ENCODE measurements around the gene ETFA. TPM values are rescaled to one million over a fixed set of nuclear protein-coding genes. Genes with fewer than 3 reads are reported as not detected.
A peak's percentile ranks its signal among the peaks of the same experiment; 100 is the strongest.

ETFA gene
- polyA plus RNA-seq, 2 of the 4 experiments (the other 2 are of a cell fraction): 243 to 412 TPM

GRCh38 chr15:76192715-76193114 lies 118.6 kb downstream of the ETFA start:
- no peak for FAIRE-seq
- no peak for ATAC-seq
- H3K4me2 ChIP-seq: no peak overlapping the region
- H3K9me3 ChIP-seq: no peaks in the 10 kb centered on the region
- 86% methylated on average over 8 of the region's 8 CpGs for WGBS (ENCODE audit: missing lambda C conversion rate)
- POLR2A ChIA-PET: interaction anchor here (2.3 kb wide), 1 partner anchor 143 kb away, joined by 6 read pairs; no protein-coding TSS in a partner anchor
- DNase-seq (ENCODE audit: low read depth in 1 of 2, low spot score in 1 of 2): no peak
- no peak overlapping the region for H3K27ac ChIP-seq
- H3K4me3 ChIP-seq: no peak overlapping the region
- TF ChIP-seq EHF (CRISPR knock-in tag; IDR thresholded peaks at IDR 0.05) (no peak), BHLHE40 (IDR thresholded peaks at IDR 0.05; ENCODE audit: low read depth, low read length) (no peak), CHD2 (IDR thresholded peaks at IDR 0.05; ENCODE audit: low read length, partially characterized antibody) (no peak), CTCF (IDR thresholded peaks at IDR 0.05) (no peak), BCL3 (IDR thresholded peaks at IDR 0.05) (no peak), HES2 (IDR thresholded peaks at IDR 0.05) (no peak), FOSB (CRISPR knock-in tag; IDR thresholded peaks at IDR 0.05) (no peak), POLR2A (IDR thresholded peaks at IDR 0.05; ENCODE audit: low read length) (no peak)
- peaks cover 32% of the 10 kb centered on the region for H3K4me1 ChIP-seq
- CTCF ChIA-PET: interaction anchor here (0.7 to 6.3 kb wide), 14 partner anchors 11 to 682 kb away, joined by 3 to 115 read pairs (median 6); no protein-coding TSS in a partner anchor

GRCh38 chr15:76191539-76192244 lies 119.6 kb downstream of the ETFA start:
- POLR2A ChIA-PET: interaction anchor here (2.3 kb wide), 1 partner anchor 144 kb away, joined by 6 read pairs; no protein-coding TSS in a partner anchor
- H3K4me2 ChIP-seq: no peak overlapping the region

GRCh38 chr15:76190751-76191538 lies 120.3 kb downstream of the ETFA start:
- POLR2A ChIA-PET: no interaction called here
- DNase-seq (ENCODE audit: low read depth in 1 of 2, low spot score in 1 of 2): peak; percentile 83 to 98
- Histone ChIP-seq H3K4me1 (peaks cover 15% of the 10 kb centered on the region), H3K4me2 (peak overlapping the region; percentile 69), H3K9me3 (no peaks in the 10 kb centered on the region), H3K27ac (peak overlapping the region; percentile 22 to 60; a peak in 4 of 6 replicates), H3K4me3 (peak overlapping the region; percentile 18; the same call in 1 of the 3 replicates)
- CTCF ChIA-PET: interaction anchor here (0.6 to 6.3 kb wide), 65 partner anchors 9 to 713 kb away, joined by 3 to 115 read pairs (median 5); partner anchors contain the start of gene ISL2
- peak; percentile 84 to 93 for ATAC-seq
- 17% methylated on average over 34 of the region's 34 CpGs for WGBS (ENCODE audit: missing lambda C conversion rate)
- peak; percentile 97 for TF ChIP-seq CTCF (IDR thresholded peaks at IDR 0.05)
- TF ChIP-seq SMC3 (IDR thresholded peaks at IDR 0.05): peak; percentile 92
- TF ChIP-seq RAD21 (conservative IDR thresholded peaks at IDR 0.05 in 1 of 2, IDR thresholded peaks at IDR 0.05 in 1 of 2): peak; percentile 97 to 98
- peak; percentile 56; the same call in 1 of the 2 replicates for TF ChIP-seq MAX (IDR thresholded peaks at IDR 0.05)
- no peak for TF ChIP-seq PHF8 (IDR thresholded peaks at IDR 0.05; ENCODE audit: borderline replicate concordance, low read depth)
- TF ChIP-seq NPAS2 (CRISPR knock-in tag; IDR thresholded peaks at IDR 0.05; ENCODE audit: borderline replicate concordance): no peak
- no peak for TF ChIP-seq BHLHE40 (IDR thresholded peaks at IDR 0.05; ENCODE audit: low read depth, low read length)
- TF ChIP-seq RARB (CRISPR knock-in tag; IDR thresholded peaks at IDR 0.05): no peak
- no peak for TF ChIP-seq NFE2L2 (conservative IDR thresholded peaks at IDR 0.05; ENCODE audit: low read length)
- TF ChIP-seq HEYL (CRISPR knock-in tag; IDR thresholded peaks at IDR 0.05): no peak
- no peak for TF ChIP-seq BCL3 (IDR thresholded peaks at IDR 0.05)
- no peak for TF ChIP-seq POLR2AphosphoS2 (conservative IDR thresholded peaks at IDR 0.05; ENCODE audit: low read length)
- FAIRE-seq: peak; percentile 82

More at GRCh38 chr15:76191539-76192244, 119.6 kb downstream of the ETFA start:
- DNase-seq (ENCODE audit: low read depth in 1 of 2, low spot score in 1 of 2) (no peak), ATAC-seq (no peak), FAIRE-seq (no peak)
- Histone ChIP-seq H3K4me3 (no peak overlapping the region), H3K9me3 (no peaks in the 10 kb centered on the region), H3K4me1 (peaks cover 22% of the 10 kb centered on the region), H3K27ac (peak overlapping the region; percentile 20 to 60; a peak in 4 of 6 replicates)
- TF ChIP-seq CHD2 (IDR thresholded peaks at IDR 0.05; ENCODE audit: low read length, partially characterized antibody) (no peak), HOXA7 (CRISPR knock-in tag; IDR thresholded peaks at IDR 0.05) (no peak)
- CTCF ChIA-PET: interaction anchor here (0.5 to 6.3 kb wide), 57 partner anchors 8 to 712 kb away, joined by 3 to 115 read pairs (median 5); partner anchors contain the start of gene ISL2
- WGBS (ENCODE audit: missing lambda C conversion rate): 91% methylated on average over 50 of the region's 55 CpGs

All from A549 (cell line).